Medulla oblongata (tissue), 1 donor: ENCODE data around the gene LAMC2.

Source experiments
- DNase-seq: peaks from one replicate; pipeline ENCODE4 v3.0.0-alpha.2; 2015; ENCODE audit errors: extremely low spot score

Gene LAMC2

DNA sequence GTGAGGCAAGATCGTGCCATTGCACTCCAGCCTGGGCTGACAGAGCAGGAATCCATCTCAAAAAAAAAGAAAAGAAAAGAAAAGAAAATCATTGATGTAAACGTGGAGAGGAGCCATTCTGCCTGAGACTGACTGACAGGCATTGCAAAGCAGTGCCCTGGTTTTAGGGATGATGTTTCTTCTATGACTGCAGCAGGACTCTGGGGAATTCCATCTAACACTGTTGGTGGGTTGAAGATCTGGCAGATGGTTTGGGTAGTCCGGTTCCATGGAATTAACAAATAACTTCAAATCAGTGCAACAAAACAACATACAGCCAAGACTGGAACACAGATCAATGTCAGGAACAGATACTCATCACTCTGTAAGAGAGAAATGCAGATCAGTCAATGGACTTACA lies 17.8 kb upstream of the LAMC2 start:
- no peak for DNase-seq

DNA sequence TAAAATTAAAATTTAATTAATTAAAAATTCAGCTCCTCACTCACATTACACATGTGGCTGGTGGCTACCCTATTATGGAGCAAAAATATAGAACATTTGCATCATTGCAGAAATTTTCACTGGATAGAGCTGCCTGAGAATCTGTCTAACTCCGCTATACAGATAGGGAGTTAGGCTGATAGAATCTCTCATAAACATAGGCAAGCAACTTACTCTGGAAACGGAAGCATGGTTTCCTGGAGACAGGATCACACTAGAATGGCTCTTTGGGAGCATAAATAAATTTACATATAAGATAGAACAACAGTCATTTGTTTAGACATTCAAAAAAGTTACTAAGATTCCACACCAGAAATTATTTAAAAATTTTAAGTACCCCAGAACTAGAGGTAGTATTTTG lies 12.2 kb upstream of the LAMC2 start:
- no peak for DNase-seq

DNA sequence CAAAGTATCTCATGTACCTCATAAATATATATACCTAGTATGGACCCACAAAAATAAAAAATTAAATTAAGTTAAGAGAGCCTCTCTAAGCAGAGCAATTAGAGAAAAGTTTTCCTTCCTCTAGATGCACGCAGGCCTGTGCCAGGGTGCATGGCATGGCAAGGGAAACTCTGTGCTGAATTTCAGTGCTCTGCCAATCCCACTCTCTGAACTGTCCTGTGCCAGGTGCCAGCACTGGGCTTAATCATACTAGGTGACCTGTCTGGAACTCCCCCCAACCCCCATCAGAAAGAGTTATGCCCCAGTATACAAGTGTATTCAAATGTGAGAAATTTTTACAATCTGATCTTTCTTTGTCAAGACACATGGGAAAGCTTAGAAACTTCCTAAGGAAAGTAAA lies 10.4 kb upstream of the LAMC2 start:
- no peak for DNase-seq

DNA sequence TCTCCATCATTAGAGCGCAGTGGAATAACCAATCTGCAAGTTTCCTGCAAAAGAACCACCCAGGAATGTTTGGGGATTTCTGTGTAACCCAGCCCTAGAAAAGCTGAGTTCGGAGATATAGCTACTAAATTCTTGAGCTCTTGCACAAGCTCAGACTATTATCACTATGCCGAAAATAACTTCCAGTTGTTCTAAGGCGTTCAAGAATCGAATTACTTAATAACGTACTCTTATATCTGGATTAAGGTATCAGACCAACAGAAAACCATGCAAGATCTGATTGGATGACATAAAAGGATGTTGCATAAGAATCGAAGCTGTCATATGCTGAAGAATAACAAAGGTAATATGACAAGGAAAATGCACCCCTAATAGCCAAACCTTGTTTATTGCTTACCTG lies 7.5 kb upstream of the LAMC2 start:
- DNase-seq, result no peak

DNA sequence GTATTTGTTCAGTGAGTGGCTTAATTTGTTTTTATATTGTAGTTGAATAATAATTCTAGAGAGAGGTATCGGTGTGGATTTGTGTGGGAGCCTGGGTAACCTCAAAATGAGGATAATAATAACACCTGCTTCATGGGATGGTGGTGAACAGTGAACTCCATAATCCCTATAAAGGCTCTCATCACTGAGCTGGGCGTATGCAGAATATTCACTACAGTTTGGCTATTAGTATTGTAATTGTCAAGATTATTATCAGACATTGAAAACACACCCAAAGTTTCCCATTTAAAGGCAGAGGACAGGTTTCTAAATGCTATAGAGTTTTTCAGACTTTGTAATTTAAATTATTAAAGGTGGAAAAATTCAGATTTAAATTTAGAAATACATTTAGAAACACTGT lies 7.0 kb upstream of the LAMC2 start:
- no peak for DNase-seq

DNA sequence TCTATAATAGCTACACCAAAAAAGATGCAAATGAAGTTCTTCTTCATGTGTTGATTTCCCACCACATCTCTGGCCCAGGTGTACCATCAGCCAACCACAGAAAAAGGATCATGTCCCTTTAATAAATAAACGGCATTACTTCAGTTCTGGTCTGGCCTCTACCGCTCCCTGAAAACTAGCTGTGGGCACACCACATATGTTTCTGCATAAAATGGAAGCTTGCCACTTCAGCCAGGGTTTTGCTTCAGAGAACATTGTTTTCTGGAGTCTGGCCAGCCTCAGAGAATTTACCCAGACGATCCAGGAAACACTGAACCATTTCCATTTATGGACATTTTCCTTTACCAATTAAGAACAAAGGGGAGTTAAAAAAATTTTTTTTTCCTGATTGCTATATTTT lies 5.8 kb upstream of the LAMC2 start:
- DNase-seq, result no peak

DNA sequence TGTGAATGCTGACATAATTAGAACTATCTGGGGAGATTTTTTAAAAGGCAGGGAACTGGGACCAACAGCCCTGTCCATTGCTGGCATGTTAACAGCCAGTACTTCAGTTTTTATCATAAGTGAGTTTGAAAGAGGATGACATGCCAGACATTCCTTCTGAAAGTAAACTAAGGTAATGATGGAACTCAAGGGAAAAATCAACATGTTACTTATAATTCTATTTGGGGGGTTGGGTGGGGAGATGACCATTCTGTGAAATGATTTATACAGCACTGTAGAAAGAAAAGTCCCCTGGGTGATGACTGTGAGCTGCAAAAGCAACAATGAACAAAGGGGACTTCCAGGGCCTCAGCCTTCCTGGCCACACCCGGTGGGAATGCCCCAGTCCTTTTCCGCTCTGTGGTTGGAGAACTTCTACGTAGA lies 5.4 kb upstream of the LAMC2 start:
- no peak for DNase-seq

DNA sequence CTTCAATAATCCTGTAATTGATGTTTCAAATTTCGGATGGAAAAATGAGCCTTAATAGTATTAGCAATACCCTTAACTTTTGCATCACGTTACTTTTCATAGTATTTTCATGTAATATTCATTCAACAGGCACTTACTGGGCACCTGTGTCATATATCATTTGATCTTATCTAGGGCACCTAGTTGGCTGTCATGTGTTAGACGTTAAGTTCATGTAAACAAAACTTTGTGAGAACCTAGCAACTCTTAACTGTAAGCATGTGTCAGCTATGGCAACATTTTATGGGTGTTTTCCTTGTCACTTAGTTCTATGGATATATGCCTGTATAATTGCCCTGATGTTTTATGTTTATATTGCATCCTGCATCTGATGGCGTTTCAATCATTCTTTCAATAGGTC lies 777 bp downstream of the LAMC2 start:
- DNase-seq, result no peak

DNA sequence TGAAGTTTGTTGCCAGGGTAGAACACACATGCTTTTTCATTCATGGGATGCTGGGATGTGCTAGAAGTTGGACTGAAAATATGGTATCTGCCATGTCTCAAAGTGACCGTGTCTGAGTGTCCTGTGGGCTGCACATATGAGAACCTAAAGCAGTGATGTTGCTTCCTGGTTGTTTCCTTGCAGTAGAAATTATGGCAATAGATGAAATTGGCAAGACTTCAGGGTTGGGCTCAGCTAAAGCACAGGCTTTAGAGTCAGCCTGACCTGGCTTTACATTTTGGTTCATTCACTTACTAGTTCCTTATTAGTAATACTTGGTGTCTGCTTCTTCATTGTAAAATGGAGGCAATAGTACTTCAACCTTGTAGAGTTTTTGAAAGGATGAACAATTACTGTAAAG lies 2.2 kb downstream of the LAMC2 start:
- DNase-seq, result no peak

DNA sequence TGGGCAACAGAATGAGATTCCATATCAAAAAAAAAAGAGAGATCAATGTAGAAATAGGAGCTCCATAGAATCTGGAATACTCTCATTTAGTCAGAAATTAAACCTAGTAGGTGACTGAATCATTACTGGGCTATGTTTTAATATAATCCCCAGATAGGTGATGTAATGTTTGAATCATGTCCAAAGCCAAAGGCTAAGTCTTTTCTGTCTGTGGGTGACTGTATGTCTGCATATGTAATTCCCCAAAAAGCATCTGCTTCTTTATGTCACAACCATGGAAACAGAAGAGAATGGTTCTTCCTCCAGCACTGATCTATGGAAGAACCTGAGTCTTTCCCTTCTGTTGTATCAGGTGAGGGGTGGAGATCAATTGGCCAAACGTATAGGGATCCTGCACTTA lies 5.8 kb downstream of the LAMC2 start:
- no peak for DNase-seq

DNA sequence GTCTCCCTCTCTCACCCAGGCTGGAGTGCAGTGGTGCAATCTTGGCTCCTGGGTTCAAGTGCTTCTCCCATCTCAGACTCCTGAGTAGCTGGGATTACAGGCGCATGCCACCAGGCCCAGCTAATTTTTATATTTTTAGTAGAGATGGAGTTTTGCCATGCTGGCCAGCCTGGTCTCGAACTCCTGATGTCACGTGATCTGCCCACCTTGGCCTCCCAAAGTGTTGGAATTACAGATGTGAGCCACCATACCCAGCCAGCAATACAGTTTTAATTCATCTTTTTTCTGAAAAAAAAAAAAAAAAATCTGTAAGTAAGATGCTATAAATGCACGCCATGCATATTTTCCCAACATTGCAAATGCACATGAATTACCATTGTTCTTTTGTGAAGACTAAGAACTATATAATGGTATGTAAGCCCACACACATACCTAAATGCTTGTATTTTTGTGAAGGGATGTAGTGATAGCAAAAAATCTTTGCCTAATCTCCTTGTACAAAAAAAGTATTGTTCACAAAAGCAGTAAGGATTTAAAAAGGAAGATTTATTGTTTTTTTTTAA lies 8.0 kb downstream of the LAMC2 start:
- no peak for DNase-seq

DNA sequence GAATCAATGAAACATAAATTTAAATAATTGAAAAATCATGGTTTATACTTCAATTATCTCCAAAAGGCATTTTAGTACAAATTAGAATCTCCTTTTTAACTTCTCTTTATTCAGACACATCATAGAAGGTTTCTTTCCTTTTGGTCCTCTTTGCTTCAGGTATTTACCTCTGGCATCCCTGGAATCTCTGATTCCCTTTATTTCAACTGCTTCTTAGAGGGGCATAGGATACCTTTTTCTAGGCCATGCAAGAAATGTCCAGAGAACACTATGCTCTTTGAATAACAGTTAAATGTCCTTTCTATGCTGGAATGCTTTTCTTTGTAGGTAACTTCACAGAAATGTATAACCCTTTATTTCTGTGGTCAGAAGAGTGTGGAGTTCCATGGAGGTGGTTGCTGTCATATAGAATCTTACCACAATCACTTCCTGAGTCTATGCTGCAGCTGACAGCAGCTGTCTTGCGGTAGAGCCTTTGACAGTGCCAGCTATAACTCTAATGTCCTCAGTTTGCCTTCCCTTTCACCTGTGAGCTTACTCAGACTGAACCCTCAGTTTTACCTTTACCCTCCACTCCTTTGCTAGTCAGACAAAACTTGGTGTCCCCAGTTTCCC lies 8.6 kb downstream of the LAMC2 start:
- no peak for DNase-seq

DNA sequence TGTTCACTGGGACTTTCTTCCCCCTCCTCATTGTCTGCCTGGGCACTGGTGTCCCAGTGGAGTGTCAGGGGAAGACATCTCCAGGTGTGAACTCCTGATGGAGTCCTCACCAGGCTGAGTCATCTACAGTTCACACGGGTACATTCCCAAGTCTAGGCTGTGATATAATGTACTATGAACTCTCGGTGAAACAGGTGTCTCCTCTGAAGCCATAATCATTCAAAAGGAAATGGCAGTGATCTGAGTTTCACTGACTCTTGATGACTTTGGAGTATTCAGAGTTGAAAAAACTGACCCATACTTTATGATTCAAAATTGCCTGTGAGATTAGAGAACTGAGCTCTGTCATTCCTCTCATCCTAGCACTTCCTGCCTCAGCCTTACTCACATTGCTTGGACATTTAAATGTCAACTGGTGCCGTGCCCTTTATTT lies 9.1 kb downstream of the LAMC2 start:
- no peak for DNase-seq

DNA sequence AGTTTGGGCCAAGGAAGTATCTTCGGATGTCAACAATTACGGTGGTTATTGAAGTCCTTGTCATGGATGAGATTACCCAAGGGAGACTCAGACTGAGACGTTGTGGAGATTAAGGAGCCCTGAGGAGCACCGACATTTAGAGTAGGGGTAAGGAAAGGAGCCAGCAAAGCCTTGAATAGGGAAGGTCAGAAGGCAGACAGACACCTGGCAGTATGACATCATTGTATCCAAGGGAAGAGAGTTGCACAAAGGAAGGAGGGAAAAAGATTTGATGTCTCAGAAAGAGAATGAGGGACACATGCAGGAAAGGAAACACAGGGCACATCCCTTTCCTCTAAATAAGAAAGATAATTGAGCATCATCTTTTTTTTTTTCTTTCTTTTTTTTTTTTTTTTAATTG lies 11.7 kb downstream of the LAMC2 start:
- no peak for DNase-seq

DNA sequence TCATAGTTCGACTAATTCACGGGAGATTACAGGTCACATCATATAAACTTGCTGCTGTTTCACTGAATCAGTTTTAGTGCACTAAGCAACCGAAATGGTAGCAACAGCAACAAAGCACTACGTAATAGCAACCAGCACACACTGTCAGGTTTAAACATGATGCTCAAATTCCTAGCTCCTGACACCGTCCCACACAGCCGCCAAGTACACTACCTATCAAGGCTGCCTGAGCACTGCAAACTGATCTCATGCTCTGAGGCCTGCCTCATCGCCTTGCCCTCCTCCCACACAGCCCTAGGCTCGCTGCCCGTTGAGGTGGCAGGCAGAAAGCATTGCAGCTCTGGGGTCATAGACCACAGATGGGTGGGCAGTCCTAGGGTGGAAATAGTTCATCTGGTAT lies 12.4 kb downstream of the LAMC2 start:
- no peak for DNase-seq

DNA sequence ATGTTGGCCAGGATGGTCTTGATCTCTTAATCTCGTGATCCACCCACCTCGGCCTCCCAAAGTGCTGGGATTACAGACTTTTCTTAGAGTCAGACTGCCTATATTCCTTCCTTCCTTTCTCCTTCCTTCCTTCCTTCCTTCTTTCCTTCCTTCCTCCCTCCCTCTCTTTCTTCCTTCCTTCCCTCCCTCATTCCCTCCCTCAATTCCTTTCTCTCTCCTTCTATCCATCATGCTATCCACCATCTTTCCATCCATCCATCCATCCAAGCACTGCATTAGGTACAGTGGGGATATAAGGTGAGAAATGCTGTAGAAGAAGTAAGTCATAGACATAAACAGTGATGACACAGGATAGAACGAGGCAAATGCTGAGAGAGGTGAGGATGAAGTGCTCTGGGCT lies 13.2 kb downstream of the LAMC2 start:
- no peak for DNase-seq

DNA sequence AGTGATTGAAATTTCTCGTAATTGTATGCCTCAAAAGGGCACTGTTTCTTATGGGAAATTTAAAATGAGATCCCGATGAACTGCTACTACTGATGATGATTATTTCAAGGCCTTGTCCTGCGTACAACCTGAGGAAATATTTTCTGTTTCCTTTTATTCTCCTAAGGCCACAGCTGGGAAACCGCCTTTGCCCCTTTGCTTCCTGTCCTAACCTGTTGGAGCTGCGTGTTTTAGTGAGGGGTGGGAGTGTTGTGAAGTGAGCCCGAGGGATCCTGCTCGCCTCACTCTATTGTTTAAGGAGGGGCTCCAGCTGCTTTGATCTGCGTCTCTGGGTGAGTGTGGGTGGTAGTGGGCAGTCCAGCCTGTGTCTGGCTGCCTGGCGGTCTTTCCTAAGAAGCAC lies 14.4 kb downstream of the LAMC2 start:
- DNase-seq, result no peak

DNA sequence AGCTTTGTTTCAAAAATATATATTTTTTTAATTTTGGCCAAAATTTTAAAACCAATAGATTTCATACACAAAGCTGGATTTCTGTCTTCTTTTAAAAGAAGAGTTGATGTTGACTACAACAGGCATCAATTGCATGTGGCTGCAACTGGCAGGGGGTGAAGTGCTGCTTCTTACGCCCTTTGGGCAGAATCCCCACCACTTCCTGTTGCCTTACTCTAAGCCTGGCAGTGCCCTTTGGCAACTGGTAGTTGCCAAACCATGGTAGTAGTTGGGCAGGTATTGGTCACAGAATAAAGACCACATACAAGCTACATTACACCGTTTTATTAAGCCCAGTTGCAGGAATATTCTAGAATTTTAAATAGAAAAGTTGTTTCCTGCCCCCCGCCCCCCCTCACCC lies 17.0 kb downstream of the LAMC2 start:
- no peak for DNase-seq

DNA sequence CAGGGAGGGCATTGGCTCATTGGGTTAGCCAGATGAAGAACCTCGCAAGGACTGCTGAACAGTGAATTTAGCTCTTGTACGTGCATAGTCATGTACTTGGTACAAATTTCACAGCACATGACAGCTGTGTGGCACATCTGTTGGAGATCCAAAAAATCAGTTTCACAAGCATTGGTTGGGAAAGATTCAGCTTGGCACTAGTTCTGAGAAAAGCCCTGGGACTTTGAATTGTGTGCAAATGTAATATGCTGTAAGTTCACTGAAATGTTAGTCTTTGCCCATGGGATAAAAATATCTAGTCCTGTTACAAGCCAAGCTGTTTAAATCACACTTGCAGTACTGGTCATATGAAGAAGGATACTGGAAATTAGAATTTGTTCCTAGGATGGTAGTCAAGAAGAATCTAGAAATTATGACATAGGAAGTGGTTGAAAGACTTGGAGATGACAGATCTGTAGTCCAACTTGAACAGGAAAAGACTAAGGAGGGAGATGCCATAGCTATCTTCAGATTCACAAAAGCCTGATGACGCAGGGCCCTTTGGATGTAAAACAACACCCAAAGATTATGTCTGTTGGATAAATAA lies 19.2 kb downstream of the LAMC2 start:
- DNase-seq, result no peak

DNA sequence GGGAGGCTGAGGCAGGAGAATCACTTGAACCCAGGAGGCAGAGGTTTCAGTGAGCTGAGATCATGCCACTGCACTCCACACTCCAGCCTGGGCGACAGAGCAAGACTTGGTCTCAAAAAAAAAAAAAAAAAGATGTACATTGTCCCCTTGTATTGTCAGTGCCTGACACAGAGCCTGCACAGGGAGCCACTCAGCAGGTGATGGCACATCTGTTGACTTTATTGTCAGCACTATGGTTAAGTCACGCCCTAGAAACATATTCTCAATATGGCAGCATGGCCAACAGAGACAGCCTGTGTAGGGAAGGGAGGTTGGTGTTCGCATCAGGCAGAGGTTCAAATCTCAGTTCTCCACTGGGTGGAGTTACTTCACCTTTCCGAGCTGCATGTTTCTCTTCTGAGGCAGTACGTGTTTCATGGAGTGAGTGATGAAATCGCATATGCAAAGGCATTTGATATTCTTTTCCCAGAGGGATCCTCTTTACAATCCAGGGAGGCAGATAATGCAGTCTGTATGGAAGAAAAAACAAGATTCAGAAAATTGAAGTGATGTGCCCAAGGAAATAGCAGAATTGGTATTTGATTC lies 20.6 kb downstream of the LAMC2 start:
- DNase-seq, result no peak

DNA sequence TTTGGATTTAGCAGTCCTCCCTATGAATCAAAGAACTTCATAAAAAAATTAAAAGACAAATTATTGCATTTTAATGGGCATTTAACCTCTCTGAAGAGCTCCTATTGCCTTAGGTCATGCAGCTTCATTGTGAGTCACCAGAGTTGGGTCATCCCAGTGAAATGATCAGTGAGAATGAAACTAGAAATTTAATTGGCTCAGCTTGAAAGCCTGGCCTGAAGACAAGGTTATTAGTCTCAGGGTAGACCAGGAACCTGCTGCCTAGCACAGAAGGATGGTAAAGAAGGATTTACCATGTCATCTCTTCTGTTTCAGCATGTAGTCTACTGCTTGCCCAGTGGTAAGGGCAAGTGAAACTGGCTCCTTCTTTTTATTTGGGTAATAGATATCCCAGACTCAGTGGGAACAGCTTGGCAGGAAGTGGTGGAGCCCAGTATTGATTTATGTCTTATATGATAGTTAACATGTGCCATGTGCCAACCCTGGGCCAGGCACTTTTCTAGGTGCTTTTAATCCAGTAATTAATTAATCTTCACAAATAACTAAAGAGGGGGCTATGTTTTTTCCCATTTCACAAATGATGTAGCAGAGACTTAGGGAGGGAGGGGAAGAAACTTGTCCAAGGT lies 23.6 kb downstream of the LAMC2 start:
- DNase-seq, result no peak

DNA sequence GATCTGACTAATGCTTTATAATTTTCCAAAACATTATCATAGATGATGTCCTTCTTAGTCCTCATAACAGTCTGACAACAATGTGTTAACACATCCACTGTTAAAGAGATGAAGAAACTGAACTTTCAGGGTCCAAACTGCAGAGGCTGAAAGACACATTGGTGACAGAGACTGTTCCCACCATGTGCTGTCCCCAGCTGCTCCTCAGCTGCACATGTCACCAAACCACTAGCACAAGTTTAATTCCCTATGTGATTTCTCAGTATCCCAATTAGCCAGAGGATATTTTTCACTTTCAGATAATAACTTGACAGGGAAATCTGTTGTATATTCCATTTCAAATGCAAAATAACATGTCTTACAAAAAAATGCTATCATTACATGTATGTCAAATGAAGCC lies 24.6 kb downstream of the LAMC2 start:
- DNase-seq, result no peak

DNA sequence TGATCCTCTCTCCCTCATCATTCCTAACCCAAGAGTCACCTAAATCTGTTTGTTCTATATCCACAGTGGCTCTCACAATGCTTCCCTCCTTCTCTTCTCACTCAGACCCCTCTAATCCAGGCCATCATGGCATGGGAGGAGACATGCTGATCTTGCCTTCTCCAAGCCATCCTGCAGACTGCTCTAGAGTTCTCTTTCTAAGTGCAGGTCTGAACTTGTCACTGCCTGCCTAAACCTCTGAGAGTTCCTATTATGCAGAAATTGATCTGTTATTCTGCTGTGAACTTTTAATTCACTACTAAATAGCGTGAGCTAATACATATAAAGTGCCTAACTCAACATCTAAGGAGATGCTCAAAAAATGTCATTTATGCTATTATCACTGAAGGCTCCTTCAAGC lies 26.8 kb downstream of the LAMC2 start:
- no peak for DNase-seq
